GM21515 (cell line): ENCODE data around the gene ANKRA2.
A peak's percentile ranks its signal among the peaks of the same experiment; 100 is the strongest.

ENCODE experiments used
- ATAC-seq: cut with Tn5 transposase; IDR thresholded peaks from one replicate; pipeline ENCODE4 v1.9.1; 2021; ENCODE audit not compliant: unreplicated experiment

Gene ANKRA2, protein sequence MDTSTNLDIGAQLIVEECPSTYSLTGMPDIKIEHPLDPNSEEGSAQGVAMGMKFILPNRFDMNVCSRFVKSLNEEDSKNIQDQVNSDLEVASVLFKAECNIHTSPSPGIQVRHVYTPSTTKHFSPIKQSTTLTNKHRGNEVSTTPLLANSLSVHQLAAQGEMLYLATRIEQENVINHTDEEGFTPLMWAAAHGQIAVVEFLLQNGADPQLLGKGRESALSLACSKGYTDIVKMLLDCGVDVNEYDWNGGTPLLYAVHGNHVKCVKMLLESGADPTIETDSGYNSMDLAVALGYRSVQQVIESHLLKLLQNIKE

DNA sequence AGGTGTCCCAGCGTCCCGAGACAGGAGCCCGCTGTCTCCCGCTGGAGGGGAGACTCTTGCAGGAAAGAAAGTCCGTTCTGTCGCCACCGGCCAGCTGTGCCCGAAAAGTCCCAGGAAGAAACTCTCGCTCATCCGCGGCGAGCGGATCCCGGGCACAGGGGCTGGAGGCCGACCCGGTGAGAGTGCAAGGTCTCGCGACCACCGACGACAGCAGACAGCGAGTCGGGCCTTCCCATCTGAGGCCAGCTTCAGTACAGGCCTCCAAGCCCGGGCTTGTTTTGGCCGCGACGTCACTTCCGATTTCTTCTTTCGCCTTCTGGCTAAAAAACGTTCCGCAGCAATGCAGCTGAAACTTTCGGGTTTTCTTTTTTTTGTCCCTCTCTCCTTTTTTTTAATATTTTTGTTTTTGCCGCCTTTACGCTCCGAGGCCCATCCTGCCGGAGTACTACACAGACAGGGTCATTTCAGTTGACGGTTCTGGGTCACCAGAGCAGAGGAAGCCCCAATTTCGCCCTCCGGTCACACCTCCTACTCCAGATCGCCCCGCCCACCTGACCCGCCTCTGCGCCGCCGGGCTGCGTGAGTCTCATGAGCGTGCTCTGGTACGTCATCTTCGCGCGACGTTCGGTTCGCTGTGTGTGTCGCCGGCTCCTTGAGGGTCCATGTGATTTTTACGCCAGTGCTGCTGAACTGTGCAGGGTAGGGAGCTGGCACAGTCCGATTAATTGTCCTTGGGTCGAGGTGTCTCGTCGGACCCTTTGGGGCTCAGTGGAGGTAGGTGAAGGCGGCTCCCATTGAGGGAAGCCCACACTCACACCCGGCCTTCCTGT is at the start of gene ANKRA2, which contains the start of gene UTP15:
Gene ANKRA2 (minus strand): TSS at position 501 of the 830 bp plus-strand sequence. CDS start 2,758 bp downstream, outside the sequence.
Gene UTP15 (plus strand): TSS at position 605 of the 830 bp plus-strand sequence. CDS start 1,602 bp downstream, outside the sequence.
- peak; percentile 91 for ATAC-seq

GRCh38 chr5:73615085-73615484 is 49.6 kb upstream of the ANKRA2 start:
- ATAC-seq, result no peak

DNA sequence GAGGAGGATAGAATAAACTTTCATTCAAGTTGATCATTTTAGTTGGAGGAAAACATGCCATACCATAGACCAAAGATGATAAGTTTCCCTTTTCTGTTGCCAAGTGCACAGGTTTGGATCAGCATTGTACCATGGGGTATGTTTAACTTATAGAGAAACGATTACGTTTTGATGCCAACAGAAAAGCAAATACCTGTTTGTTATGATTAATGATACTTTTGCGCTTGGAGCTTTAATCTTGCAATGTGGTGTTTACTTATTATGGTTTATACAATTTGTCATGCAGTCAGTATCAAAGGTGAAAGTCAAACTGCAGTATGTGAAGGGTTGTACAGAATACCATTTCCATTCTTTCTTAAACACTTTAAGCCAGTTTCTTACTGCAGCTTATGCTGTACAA is 47.4 kb upstream of the ANKRA2 start:
- ATAC-seq, result no peak

DNA sequence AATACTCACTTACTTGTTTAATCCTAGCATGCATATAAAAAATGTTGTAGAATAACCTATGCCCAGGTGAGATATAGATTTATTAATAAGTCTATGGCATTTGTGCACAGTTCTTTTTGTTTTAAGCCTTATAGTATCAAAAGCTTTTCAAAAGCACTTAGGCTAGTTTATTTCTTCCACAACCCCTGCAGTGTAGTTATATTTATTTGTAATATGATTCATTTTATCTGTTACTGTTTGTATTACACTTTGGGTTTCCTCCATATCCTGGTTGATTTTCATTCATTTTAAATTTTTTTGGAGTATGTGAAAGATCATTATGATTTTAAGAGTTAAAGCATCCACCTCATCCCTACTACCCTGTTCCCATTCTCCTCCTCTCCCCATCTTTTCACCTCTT is 41.8 kb upstream of the ANKRA2 start:
- ATAC-seq, result no peak

DNA sequence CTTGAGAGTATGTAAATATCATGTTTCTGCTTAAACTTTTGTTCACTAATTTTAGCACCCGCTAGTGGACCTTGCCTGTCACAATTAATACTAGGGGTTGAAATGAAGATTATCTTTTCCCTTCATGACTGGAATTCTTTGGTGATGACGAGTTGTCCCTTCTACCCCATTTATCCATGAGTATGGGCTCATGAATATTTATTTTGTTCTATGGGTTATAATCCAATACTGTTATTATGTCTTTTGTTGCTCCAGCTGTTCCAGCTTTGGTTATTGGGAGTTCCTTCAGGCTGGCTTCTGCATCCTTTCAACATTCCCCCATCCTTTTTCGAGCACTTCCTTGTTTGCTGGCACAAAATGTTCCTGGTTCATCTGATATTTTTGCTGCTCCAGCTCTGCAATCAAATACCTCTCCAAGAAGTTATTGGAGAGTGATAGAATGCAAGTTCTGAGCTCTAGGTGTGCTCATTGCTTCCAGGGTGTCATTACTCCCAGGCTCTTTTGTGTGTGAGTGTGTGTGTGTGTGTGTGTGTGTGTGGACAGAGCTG is 40.8 kb upstream of the ANKRA2 start:
- no peak for ATAC-seq

DNA sequence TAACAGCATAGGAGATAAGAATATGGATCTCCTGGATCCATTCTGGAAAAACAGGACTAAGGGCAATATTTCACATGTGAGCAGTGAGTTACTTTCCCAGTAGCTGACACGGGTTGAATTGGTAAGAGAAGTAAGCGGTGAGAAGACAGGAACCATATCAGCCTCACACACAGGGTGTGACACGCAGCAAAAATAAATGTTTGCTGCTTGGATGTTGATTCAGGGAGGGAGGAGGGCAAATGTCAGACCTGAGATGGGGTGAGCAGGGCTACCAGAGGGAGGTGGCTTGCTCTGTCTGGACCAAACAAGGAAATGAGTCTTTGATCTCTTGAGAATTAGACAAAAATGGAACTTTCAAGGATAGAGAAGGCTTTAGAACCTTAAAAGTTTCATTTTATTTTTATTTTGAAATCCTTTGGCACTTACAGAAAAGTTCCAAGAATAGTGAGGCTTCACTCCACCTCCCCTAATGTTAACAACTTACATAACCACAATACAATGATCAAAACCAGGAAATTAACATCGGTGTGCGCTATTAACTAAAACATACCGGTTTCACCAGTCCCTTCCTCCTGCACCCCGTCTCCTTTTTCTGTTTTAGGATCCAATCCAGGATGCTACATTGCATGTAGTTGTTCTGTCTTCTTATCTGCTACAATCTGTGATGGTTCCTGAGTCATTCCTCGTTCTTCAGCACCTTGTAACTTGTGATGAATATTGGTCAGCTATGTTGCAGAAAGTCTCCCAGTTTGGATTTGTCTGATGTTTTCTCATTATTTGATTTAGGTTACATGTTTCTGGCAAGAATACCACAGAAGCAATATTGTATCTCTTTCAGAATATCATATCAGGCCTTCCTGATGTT is 40.0 kb upstream of the ANKRA2 start:
- no peak for ATAC-seq

DNA sequence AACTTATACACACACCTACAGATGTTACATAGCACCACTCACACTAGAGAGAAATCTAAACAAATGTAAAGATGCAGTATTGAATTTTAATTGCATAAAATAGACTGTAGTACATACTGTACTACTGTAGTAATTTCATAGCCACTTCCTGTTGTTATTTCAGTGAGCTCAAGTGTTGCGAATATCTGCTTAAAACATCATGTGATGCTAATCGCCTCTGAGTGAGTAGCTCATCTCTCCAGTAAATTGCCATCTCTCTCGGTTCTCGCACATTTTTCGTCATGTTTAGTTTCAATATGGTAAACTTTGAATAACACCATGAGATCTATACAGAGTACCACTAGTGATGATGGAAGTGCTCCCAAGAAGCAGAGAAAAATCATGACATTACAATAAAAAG is 38.6 kb upstream of the ANKRA2 start:
- ATAC-seq, result no peak

DNA sequence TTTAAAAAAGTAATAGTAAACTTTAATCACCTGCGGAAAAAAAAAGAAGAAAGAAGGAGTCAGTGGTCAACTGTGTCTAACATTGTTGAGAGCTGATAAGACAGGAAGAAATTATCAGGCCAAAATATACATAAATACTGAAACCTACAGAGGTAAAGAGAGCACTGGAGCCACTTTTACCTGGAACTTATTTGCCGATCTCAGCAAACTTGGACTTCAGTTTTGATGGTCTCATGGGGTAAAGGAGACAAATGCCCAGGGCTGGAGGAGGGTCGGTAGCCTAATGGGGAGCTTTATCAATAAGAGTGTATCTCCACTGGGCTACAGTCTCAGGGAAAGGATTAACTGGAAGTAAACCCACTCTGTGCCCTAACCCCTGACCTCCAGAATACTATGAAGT is 33.9 kb upstream of the ANKRA2 start:
- ATAC-seq, result no peak

DNA sequence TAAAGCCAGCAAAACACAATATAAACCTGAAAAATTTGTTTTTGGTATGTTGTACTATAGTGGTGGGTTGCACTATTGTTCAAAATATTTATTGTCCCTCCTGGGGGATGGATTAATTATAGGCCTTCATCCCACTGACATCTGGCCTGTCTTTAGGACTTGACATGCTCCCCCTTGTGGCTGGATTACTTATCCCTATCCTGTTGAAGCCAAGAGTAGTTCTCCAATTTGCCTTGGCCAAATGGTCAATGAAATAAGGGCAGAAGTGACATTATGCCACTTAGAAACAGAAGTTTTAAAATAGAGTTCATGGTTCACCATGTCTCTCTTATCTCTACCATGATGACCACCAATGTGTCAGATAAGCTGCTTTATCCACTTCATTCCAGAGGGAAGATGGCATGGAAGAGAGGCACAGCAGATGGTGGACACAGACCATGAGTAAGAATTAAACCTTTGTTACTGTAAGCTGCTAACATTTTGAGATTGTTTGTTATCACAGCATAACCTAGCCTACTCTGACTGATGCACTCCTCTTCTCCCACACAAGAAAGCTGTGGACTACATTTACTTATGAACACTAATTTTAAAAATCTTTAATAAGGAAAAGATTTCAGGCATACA is 31.4 kb upstream of the ANKRA2 start:
- no peak for ATAC-seq

DNA sequence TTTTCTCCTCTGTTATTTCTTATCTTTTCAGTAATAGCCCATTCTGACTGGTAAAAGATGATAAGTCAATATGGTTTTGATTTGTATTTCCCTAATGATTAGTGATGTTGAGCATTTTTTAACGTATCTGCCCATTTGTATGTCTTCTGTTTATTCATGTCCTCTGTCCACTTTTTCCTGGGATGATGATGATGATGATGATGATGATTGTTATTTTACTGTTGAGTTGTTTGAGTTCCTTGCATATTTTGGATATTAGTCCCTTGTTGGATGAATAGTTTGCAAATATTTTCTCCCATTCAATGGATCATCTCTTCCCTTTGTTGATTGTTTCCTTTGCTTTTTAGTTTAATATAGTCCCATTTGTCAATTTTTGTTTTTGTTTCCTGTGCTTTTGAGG is 27.1 kb upstream of the ANKRA2 start:
- ATAC-seq, result no peak

- ATAC-seq, result no peak
These were observed 26.5 kb upstream of the ANKRA2 start for GRCh38 chr5:73591698-73592501.

GRCh38 chr5:73591102-73591695 is 25.8 kb upstream of the ANKRA2 start:
- no peak for ATAC-seq

DNA sequence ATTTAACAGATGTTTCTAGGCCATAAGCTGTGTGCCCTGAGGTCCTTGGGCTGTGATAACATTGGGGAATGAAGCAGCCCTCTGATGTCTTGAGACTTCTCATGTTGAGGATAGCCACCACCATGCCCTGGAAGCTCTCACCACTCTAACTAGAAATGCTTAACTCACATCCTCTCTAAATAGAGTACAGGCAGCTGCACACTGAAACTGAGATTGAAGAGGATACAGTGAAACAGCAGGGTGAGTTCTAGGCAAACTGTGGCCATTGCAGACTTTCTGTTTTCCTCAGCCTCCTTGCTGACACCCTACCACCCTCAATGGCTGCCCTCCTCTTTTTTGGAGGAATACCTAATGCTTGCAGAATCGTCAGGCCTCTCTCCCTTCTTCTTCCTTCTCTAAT is 22.5 kb upstream of the ANKRA2 start:
- ATAC-seq, result peak; percentile 79

DNA sequence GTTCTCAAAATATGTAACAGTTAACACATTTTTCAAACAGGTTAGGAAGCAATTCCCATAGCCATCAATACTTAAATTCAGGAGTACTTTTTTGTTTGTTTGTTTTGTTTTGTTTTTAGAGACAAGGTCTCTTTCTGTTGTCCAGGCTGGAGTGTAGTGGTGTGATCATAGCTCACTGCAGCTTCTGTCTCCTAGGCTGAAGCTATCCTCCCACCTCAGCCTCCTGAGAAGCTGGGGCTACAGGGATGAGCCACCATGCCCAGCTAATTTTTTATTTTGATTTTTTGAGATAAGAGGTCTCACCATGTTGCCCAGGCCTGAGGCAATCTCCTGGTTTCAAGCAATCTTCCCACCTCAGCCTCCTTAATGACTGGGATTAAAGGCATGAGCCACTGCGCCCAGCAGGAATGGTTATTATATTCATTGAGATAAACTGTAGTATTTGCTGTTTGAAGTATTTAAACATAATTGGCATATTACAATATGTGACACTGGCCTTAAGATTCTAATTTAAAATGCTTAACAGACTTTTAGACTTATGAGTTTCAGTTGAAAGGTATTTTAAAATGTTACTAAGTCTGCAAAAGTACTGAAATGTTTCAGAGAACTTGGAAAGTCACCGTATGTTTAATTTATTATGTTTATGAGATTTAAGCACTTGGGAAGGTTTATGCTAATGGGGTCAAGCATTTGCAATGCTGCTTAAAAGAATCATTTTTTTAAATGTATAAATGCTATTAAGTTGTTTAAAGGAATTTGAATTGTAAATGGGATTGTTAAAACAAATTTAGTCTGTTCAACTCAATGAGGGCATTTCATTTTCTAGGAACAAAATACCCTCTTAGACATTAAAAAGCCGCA is 17.1 kb upstream of the ANKRA2 start:
- ATAC-seq, result no peak

- ATAC-seq, result peak; percentile 9
These were observed 619 bp upstream of the ANKRA2 start for GRCh38 chr5:73565969-73566547.

DNA sequence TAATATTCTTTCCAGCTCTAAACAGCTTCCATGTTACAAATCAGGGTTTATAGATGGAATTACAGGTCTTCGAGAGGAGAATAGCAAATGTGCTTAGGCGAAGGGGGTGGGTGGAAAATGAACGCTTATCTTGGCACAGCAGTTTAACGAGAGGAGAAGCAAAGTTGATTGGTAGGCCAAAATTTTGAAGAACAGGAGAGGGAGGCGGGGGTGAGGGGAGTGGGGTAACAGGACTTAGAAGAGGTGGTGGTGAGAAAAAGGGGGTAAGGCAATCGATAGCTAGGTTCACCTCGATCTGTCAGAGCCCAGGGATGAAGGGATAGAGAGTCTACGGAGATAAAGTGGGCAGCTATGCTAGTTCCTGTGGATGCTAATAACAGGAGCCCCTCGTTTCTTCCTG is 764 bp downstream of the ANKRA2 start:
- peak; percentile 3 for ATAC-seq

DNA sequence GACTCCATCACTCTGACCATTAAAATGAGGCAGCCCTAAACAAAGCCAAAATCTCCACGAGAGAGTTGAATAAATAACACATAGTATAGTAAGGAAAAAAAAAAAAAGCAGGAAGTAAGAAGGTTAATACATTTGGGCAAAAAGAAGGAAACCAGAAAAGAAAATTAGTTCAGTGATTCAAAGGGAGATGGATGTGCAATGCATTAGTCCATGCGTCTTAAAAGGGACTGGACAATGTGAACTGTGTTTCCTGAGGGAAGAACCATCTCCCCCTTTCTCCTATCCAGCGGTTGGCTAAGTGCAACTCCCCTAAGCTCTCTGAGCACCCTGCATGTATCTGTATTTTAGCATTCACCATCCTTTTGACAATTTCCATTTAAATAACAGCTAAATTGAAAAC is 1.4 kb downstream of the ANKRA2 start:
- no peak for ATAC-seq

- ATAC-seq, result no peak
These were observed 6.5 kb downstream of the ANKRA2 start for GRCh38 chr5:73558950-73559349.
